Endometrial microvascular endothelial cells (primary cell): ENCODE measurements around the gene PRAMEF14. TPM values are rescaled to one million over a fixed set of nuclear protein-coding genes. Genes with fewer than 3 reads are reported as not detected.
"Not testable (repeated sequence)": the region's sequence is repeated elsewhere in the genome, so short reads cannot be mapped to it uniquely, and the experiment has no call there.

Source experiments
- in situ Hi-C: cut with HindIII; loops from 2 replicates; pipeline ENCODE4 v1.10.0; 2017; ENCODE audit warnings: low sequenced_read_pairs, low pct_unique_long_range_greater_than_20kb; ENCODE audit errors: inconsistent ontology term
- total RNA-seq: library from RNA; depleted of rRNA; stranded (reverse); fragments of >200 nt; gene quantifications from one replicate; pipeline ENCODE4 v1.2.3, GENCODE V29; 2015; ENCODE audit errors: inconsistent ontology term

Gene PRAMEF14
- total RNA-seq, 1 donor from 2014 or later = not detected

- in situ Hi-C loops = not testable (repeated sequence)
These were observed 49.6 kb downstream of the PRAMEF14 start for GRCh38 chr1:13297216-13297931.

Other genes starting within 250 kb of the PRAMEF14 start
- gene HNRNPCL2, start 230.3 kb downstream of the PRAMEF14 start, total RNA-seq = not detected
- gene PRAMEF26, start 191.1 kb downstream of the PRAMEF14 start, total RNA-seq = not detected
- not detected for gene HNRNPCL4, start 181.5 kb downstream of the PRAMEF14 start, total RNA-seq
- gene PRAMEF9, start 175.3 kb downstream of the PRAMEF14 start, total RNA-seq = not detected
- not detected for gene PRAMEF13, start 145.7 kb downstream of the PRAMEF14 start, total RNA-seq
- gene PRAMEF18, start 121.0 kb downstream of the PRAMEF14 start, total RNA-seq = not detected
- gene PRAMEF5, start 92.9 kb downstream of the PRAMEF14 start, total RNA-seq = not detected
- gene PRAMEF8, start 62.0 kb downstream of the PRAMEF14 start, total RNA-seq = not detected
- not detected for gene PRAMEF33, start 43.6 kb downstream of the PRAMEF14 start, total RNA-seq
- gene PRAMEF15, start 31.6 kb downstream of the PRAMEF14 start, total RNA-seq = not detected
- gene PRAMEF19, start 24.8 kb upstream of the PRAMEF14 start, total RNA-seq = not detected
- not detected for gene PRAMEF17, start 42.5 kb upstream of the PRAMEF14 start, total RNA-seq
- gene PRAMEF20, start 63.3 kb upstream of the PRAMEF14 start, total RNA-seq = not detected
- not detected for gene LRRC38, start 166.9 kb upstream of the PRAMEF14 start, total RNA-seq
- gene PDPN, start 236.7 kb upstream of the PRAMEF14 start, total RNA-seq = not detected